HG03108 (cell line): ENCODE measurements around the gene ABCC9.

Experiments used
- ATAC-seq: cut with Tn5 transposase; IDR thresholded peaks from one replicate; pipeline ENCODE4 v1.9.1; 2021; ENCODE audit warnings: moderate library complexity; ENCODE audit not compliant: unreplicated experiment

ABCC9 gene

GRCh38 chr12:21940549-21941505 lies at the start of gene ABCC9:
Gene ABCC9, minus strand, starts transcription at chr12:21941426. Its CDS starts 4,752 bp downstream, at chr12:21936674.
- ATAC-seq = no peak

- no peak for ATAC-seq
Measured at GRCh38 chr12:21989819-21990412, 48.7 kb upstream of the ABCC9 start.

- ATAC-seq = no peak
Measured at GRCh38 chr12:21988619-21989018, 47.4 kb upstream of the ABCC9 start.

GRCh38 chr12:21987755-21988154 lies 46.5 kb upstream of the ABCC9 start:
- ATAC-seq = no peak

- ATAC-seq = no peak
Measured at GRCh38 chr12:21985155-21985554, 43.9 kb upstream of the ABCC9 start.

- ATAC-seq = no peak
Measured at GRCh38 chr12:21984375-21984774, 43.1 kb upstream of the ABCC9 start.

GRCh38 chr12:21983095-21983494 lies 41.9 kb upstream of the ABCC9 start:
- ATAC-seq = no peak

GRCh38 chr12:21980544-21980943 lies 39.3 kb upstream of the ABCC9 start:
- ATAC-seq = no peak

GRCh38 chr12:21975293-21975692 lies 34.1 kb upstream of the ABCC9 start:
- ATAC-seq = no peak

- ATAC-seq = no peak
Measured at GRCh38 chr12:21973221-21973620, 32.0 kb upstream of the ABCC9 start.

- ATAC-seq = no peak
Measured at GRCh38 chr12:21972055-21972454, 30.8 kb upstream of the ABCC9 start.

GRCh38 chr12:21971344-21971743 lies 30.1 kb upstream of the ABCC9 start:
- ATAC-seq = no peak

GRCh38 chr12:21962821-21963220 lies 21.6 kb upstream of the ABCC9 start:
- ATAC-seq = no peak

- no peak for ATAC-seq
Measured at GRCh38 chr12:21962236-21962635, 21.0 kb upstream of the ABCC9 start.

GRCh38 chr12:21950649-21951048 lies 9.4 kb upstream of the ABCC9 start:
- no peak for ATAC-seq

- ATAC-seq = no peak
Measured at GRCh38 chr12:21949036-21949435, 7.8 kb upstream of the ABCC9 start.

GRCh38 chr12:21946983-21947382 lies 5.8 kb upstream of the ABCC9 start:
- no peak for ATAC-seq

- ATAC-seq = no peak
Measured at GRCh38 chr12:21945002-21945401, 3.8 kb upstream of the ABCC9 start.

- no peak for ATAC-seq
Measured at GRCh38 chr12:21942377-21942703, 1.1 kb upstream of the ABCC9 start.

- no peak for ATAC-seq
Measured at GRCh38 chr12:21941506-21942376, 515 bp upstream of the ABCC9 start.

- no peak for ATAC-seq
Measured at GRCh38 chr12:21939435-21939834, 1.8 kb downstream of the ABCC9 start.
